Endodermal cell (in vitro differentiated cells): ENCODE measurements around the gene NANS. TPM values are rescaled to one million over a fixed set of nuclear protein-coding genes. Genes with fewer than 3 reads are reported as not detected.
"Not testable (repeated sequence)": the region's sequence is repeated elsewhere in the genome, so short reads cannot be mapped to it uniquely, and the experiment has no call there.

Source experiments
- DNase-seq: peaks from one replicate; pipeline ENCODE4 v3.0.0-alpha.2; 2017
- H3K27ac ChIP-seq: 2 replicates; pipeline ENCODE4 v1.5.1; 2013; ENCODE audit warnings: mild to moderate bottlenecking, low read depth, low read length, moderate library complexity
- H3K27me3 ChIP-seq: 2 replicates; pipeline ENCODE4 v1.6.1; 2013; ENCODE audit warnings: mild to moderate bottlenecking, low read length, moderate library complexity; ENCODE audit not compliant: insufficient read depth, control insufficient read depth, poor library complexity, severe bottlenecking
- H3K36me3 ChIP-seq: 2 replicates; pipeline ENCODE4 v1.7.0; 2013; ENCODE audit warnings: mild to moderate bottlenecking, low read length, moderate library complexity; ENCODE audit not compliant: control insufficient read depth, insufficient read depth
- H3K4me1 ChIP-seq: one replicate; pipeline ENCODE4 v1.7.0; 2013; ENCODE audit warnings: low read length; ENCODE audit not compliant: control insufficient read depth, insufficient read depth
- H3K4me3 ChIP-seq: 2 replicates; pipeline ENCODE4 v1.5.1; 2013; ENCODE audit warnings: mild to moderate bottlenecking, low read length, moderate library complexity
- H3K9ac ChIP-seq: 2 replicates; pipeline ENCODE4 v1.6.1; 2013; ENCODE audit warnings: mild to moderate bottlenecking, low read length, moderate library complexity; ENCODE audit not compliant: poor library complexity, severe bottlenecking; ENCODE audit errors: extremely low read depth
- H3K9me3 ChIP-seq: 2 replicates; pipeline ENCODE4 v1.6.1; 2013; ENCODE audit warnings: mild to moderate bottlenecking, low read length, moderate library complexity; ENCODE audit not compliant: control insufficient read depth
- H3K27ac Mint-ChIP-seq: 2 replicates; pipeline ENCODE4 v1.8.0; 2020; ENCODE audit warnings: mixed read lengths
- H3K27me3 Mint-ChIP-seq: 2 replicates; pipeline ENCODE4 v1.8.0; 2021; ENCODE audit warnings: mild to moderate bottlenecking, mixed read lengths; ENCODE audit not compliant: insufficient read depth
- H3K36me3 Mint-ChIP-seq: 2 replicates; pipeline ENCODE4 v1.8.0; 2020; ENCODE audit warnings: low read depth, mixed read lengths
- H3K4me1 Mint-ChIP-seq: 2 replicates; pipeline ENCODE4 v1.8.0; 2020; ENCODE audit warnings: mixed read lengths
- H3K4me3 Mint-ChIP-seq: 2 replicates; pipeline ENCODE4 v1.8.0; 2020; ENCODE audit warnings: mild to moderate bottlenecking, moderate library complexity, mixed read lengths
- H3K9me3 Mint-ChIP-seq: 2 replicates; pipeline ENCODE4 v1.8.0; 2020; ENCODE audit warnings: mild to moderate bottlenecking, mixed read lengths
- CTCF ChIP-seq: fragments of 200-600 bp; sonication (generic); conservative IDR thresholded peaks from 2 replicates; pipeline ENCODE4 v1.5.0; 2021; ENCODE audit warnings: antibody characterized with exemption, mild to moderate bottlenecking
- WGBS, 2 experiments: methylation state at CpG; one replicate each; pipeline versions ENCODE4 v1.1.5 to v1.1.7; 2013; ENCODE audit warnings: missing lambda C conversion rate in 2 of 2, mixed read lengths in 1 of 2; ENCODE audit not compliant: insufficient coverage in 1 of 2, insufficient read length in 1 of 2; 5-methylcytosine and 5-hydroxymethylcytosine counted together
- total RNA-seq, 2 donors: library from RNA; stranded (reverse); fragmentation: NEBNext Ultra II Directional in 1 of 2; extraction: Animal tissue kit (Norgen Biotek cat#: 25700) in 1 of 2; gene quantifications; 2 replicates in 1 of 2; 3 replicates in 1 of 2; pipeline ENCODE4 v1.2.1, GENCODE V29; 2021

Gene NANS
- total RNA-seq, 2 donors from 2014 or later, result 46.2 to 50.4 TPM

- 76% methylated on average over 3 of the region's 3 CpGs; no CpG with 5 or more reads in 1 of the 2 experiments for WGBS, 2 experiments
- peaks cover 2% of the 10 kb centered on the region for H3K36me3 Mint-ChIP-seq
- H3K27me3 Mint-ChIP-seq, result no peaks in the 10 kb centered on the region
Observed at GRCh38 chr9:98109052-98109451, 52.5 kb downstream of the NANS start.

GRCh38 chr9:98117097-98117496 lies 60.6 kb downstream of the NANS start:
- not testable (repeated sequence) for H3K4me1 Mint-ChIP-seq, H3K9me3 ChIP-seq, H3K27me3 ChIP-seq, H3K4me3 Mint-ChIP-seq, DNase-seq, H3K27ac Mint-ChIP-seq, H3K9me3 Mint-ChIP-seq, H3K4me3 ChIP-seq, H3K36me3 Mint-ChIP-seq, H3K27ac ChIP-seq, H3K4me1 ChIP-seq, H3K9ac ChIP-seq, H3K36me3 ChIP-seq
- WGBS, 2 experiments, result 95 to 98% methylated on average over 4 to 6 of the region's 6 CpGs
- H3K27me3 Mint-ChIP-seq, result peaks cover 15% of the 10 kb centered on the region

More at GRCh38 chr9:98109052-98109451, 52.5 kb downstream of the NANS start:
- H3K27me3 ChIP-seq, result no peaks in the 10 kb centered on the region
- no peak overlapping the region for H3K27ac ChIP-seq
- no peak for TF ChIP-seq CTCF
- Mint-ChIP-seq H3K4me1 (peaks cover 4% of the 10 kb centered on the region), H3K4me3 (no peak overlapping the region), H3K27ac (no peak overlapping the region), H3K9me3 (no peaks in the 10 kb centered on the region)
- H3K36me3 ChIP-seq, result no peaks in the 10 kb centered on the region
- no peak overlapping the region for H3K9ac ChIP-seq
- H3K9me3 ChIP-seq, result no peaks in the 10 kb centered on the region
- no peak for DNase-seq
- H3K4me3 ChIP-seq, result no peak overlapping the region
- no peaks in the 10 kb centered on the region for H3K4me1 ChIP-seq

GRCh38 chr9:98117984-98118639 lies 61.6 kb downstream of the NANS start:
- Histone ChIP-seq H3K36me3 (no peaks in the 10 kb centered on the region), H3K4me3 (peak overlapping the region; percentile 73), H3K9ac (no peak overlapping the region), H3K27me3 (no peaks in the 10 kb centered on the region), H3K9me3 (no peaks in the 10 kb centered on the region), H3K4me1 (peaks cover 6% of the 10 kb centered on the region), H3K27ac (no peak overlapping the region)
- H3K27ac Mint-ChIP-seq, result no peak overlapping the region
- H3K27me3 Mint-ChIP-seq, result peaks cover 15% of the 10 kb centered on the region
- DNase-seq, result peak; percentile 64
- no peaks in the 10 kb centered on the region for H3K36me3 Mint-ChIP-seq
- no peaks in the 10 kb centered on the region for H3K9me3 Mint-ChIP-seq
- 60 to 68% methylated on average over 5 of the region's 5 CpGs for WGBS, 2 experiments
- H3K4me1 Mint-ChIP-seq, result peaks cover 3% of the 10 kb centered on the region
- H3K4me3 Mint-ChIP-seq, result peak overlapping the region; percentile 65
- TF ChIP-seq CTCF, result peak; percentile 63
